A549 (cell line): ENCODE measurements around the gene GRID2. TPM values are rescaled to one million over a fixed set of nuclear protein-coding genes. Genes with fewer than 3 reads are reported as not detected.

Source experiments
- ATAC-seq, 2 experiments: fragments of 200-7000 bp in 1 of 2; fragments of >200 bp in 1 of 2; cut with Nextera tagmentation in 1 of 2; cut with Tn5 transposase in 1 of 2; 3 replicates each; pipeline versions ENCODE4 v1.8.0 to v1.9.1; 2018 to 2020; ENCODE audit warnings: mild to moderate bottlenecking in 1 of 2, moderate library complexity in 1 of 2
- CTCF ChIA-PET: fragments of 300-600 bp; sonication (Branson Sonifier 250); formaldehyde crosslinking; extraction: SDS; loops from one replicate; lab custom pipeline; 2021; ENCODE audit warnings: antibody characterized with exemption, inconsistent platforms; lab: Yijun Ruan, JAX
- POLR2A ChIA-PET: fragments of 350-600 bp; formaldehyde crosslinking; extraction: SDS; loops from one replicate; lab custom pipeline; 2021; ENCODE audit warnings: antibody characterized with exemption, inconsistent platforms; lab: Yijun Ruan, JAX
- DNase-seq, 2 experiments: peaks; one replicate each; pipeline versions ENCODE4 v3.0.0 to v3.0.0-alpha.2; 2011 to 2016; ENCODE audit warnings: low read depth in 1 of 2, low spot score in 1 of 2
- FAIRE-seq: peaks from 2 replicates; lab custom pipeline; 2011; peaks lifted over from hg19 to GRCh38; lab: Jason Lieb, UNC
- H3K27ac ChIP-seq, 2 experiments: fragments of >200 bp; sonication (Bioruptor Twin); formaldehyde crosslinking; 3 replicates each; pipeline ENCODE4 v1.5.1; 2016 to 2017
- H3K4me1 ChIP-seq: fragments of >200 bp; sonication (Bioruptor Twin); formaldehyde crosslinking; 3 replicates; pipeline ENCODE4 v1.6.1; 2016
- H3K4me2 ChIP-seq: fragments of >200 bp; sonication (Bioruptor Twin); formaldehyde crosslinking; 3 replicates; pipeline ENCODE4 v1.6.1; 2016
- H3K4me3 ChIP-seq: fragments of >200 bp; sonication (Bioruptor Twin); formaldehyde crosslinking; 3 replicates; pipeline ENCODE4 v1.5.1; 2016
- H3K9me3 ChIP-seq: fragments of >200 bp; sonication (Bioruptor Twin); formaldehyde crosslinking; 3 replicates; pipeline ENCODE4 v1.6.1; 2016
- BCL3 ChIP-seq: fragments of >200 bp; sonication (Bioruptor Twin); formaldehyde crosslinking; IDR thresholded peaks from 3 replicates; pipeline ENCODE4 v1.6.1; 2016
- CBX2 ChIP-seq: fragments of 200-600 bp; sonication (generic); IDR thresholded peaks from 2 replicates; pipeline ENCODE4 v1.6.1; 2016; ENCODE audit warnings: low read depth, mild to moderate bottlenecking, borderline replicate concordance
- CHD2 ChIP-seq: fragments of 150-350 bp; IDR thresholded peaks from 2 replicates; pipeline ENCODE4 v1.6.1; 2014; ENCODE audit warnings: low read length; ENCODE audit not compliant: partially characterized antibody
- CHD4 ChIP-seq: fragments of 200-600 bp; sonication (generic); IDR thresholded peaks from 2 replicates; pipeline ENCODE4 v1.6.1; 2016; ENCODE audit warnings: antibody characterized with exemption, mild to moderate bottlenecking, borderline replicate concordance
- EHF ChIP-seq: fragments of 250-450 bp; sonication (Bioruptor Pico); IDR thresholded peaks from 2 replicates; pipeline ENCODE4 v1.5.0; 2020; ENCODE audit warnings: mild to moderate bottlenecking
- EHMT2 ChIP-seq: fragments of 200-600 bp; sonication (generic); IDR thresholded peaks from 2 replicates; pipeline ENCODE4 v1.6.1; 2016; ENCODE audit warnings: antibody characterized with exemption, low read depth, mild to moderate bottlenecking, moderate library complexity
- FOSB ChIP-seq: fragments of 250-450 bp; sonication (Bioruptor Pico); IDR thresholded peaks from 2 replicates; pipeline ENCODE4 v1.5.0; 2020; ENCODE audit warnings: mild to moderate bottlenecking, moderate library complexity
- FOSL2 ChIP-seq, 2 experiments: fragments of 450-650 bp in 1 of 2; fragments of >200 bp in 1 of 2; sonication (Bioruptor Twin) in 1 of 2; formaldehyde crosslinking; IDR thresholded peaks; 2 replicates each; pipeline versions ENCODE4 v1.5.0 to v1.6.1; 2016 to 2020; ENCODE audit warnings: mild to moderate bottlenecking in 1 of 2, moderate library complexity in 1 of 2
- FOXS1 ChIP-seq: fragments of 250-450 bp; sonication (Bioruptor Pico); IDR thresholded peaks from 2 replicates; pipeline ENCODE4 v1.5.0; 2020; ENCODE audit warnings: mild to moderate bottlenecking, moderate library complexity
- GATA3 ChIP-seq: IDR thresholded peaks from 2 replicates; pipeline ENCODE4 v1.6.1; 2012; ENCODE audit warnings: borderline replicate concordance
- HEYL ChIP-seq: fragments of 250-450 bp; sonication (Bioruptor Pico); IDR thresholded peaks from 2 replicates; pipeline ENCODE4 v1.8.0; 2021; ENCODE audit warnings: mild to moderate bottlenecking, moderate library complexity
- HOXA7 ChIP-seq: fragments of 250-450 bp; sonication (Bioruptor Pico); IDR thresholded peaks from 2 replicates; pipeline ENCODE4 v1.5.0; 2020; ENCODE audit warnings: mild to moderate bottlenecking, moderate library complexity
- HOXB5 ChIP-seq: fragments of 250-450 bp; sonication (Bioruptor Pico); IDR thresholded peaks from 2 replicates; pipeline ENCODE4 v1.5.0; 2020; ENCODE audit warnings: mild to moderate bottlenecking, moderate library complexity
- KDM1A ChIP-seq: fragments of 200-600 bp; sonication (generic); IDR thresholded peaks from 2 replicates; pipeline ENCODE4 v1.6.1; 2016; ENCODE audit warnings: low read depth, mild to moderate bottlenecking
- KDM5A ChIP-seq: fragments of 200-600 bp; sonication (generic); IDR thresholded peaks from 2 replicates; pipeline ENCODE4 v1.6.1; 2016; ENCODE audit warnings: antibody characterized with exemption, mild to moderate bottlenecking
- MAFK ChIP-seq: fragments of 450-650 bp; IDR thresholded peaks from 2 replicates; pipeline ENCODE4 v1.6.1; 2014; ENCODE audit not compliant: partially characterized antibody
- NFE2L2 ChIP-seq: fragments of 150-350 bp; conservative IDR thresholded peaks from 2 replicates; pipeline ENCODE4 v1.6.1; 2014; ENCODE audit warnings: low read length
- PBX3 ChIP-seq: IDR thresholded peaks from 2 replicates; pipeline ENCODE4 v1.6.1; 2012
- PHF8 ChIP-seq: fragments of 200-600 bp; sonication (generic); IDR thresholded peaks from 2 replicates; pipeline ENCODE4 v1.6.1; 2016; ENCODE audit warnings: low read depth, mild to moderate bottlenecking, antibody characterized with exemption, moderate library complexity, borderline replicate concordance
- POLR2A ChIP-seq: IDR thresholded peaks from 2 replicates; pipeline ENCODE4 v1.6.1; 2012; ENCODE audit warnings: mild to moderate bottlenecking, low read length
- RAD21 ChIP-seq, 2 experiments: fragments of >200 bp in 1 of 2; sonication (Bioruptor Twin) in 1 of 2; formaldehyde crosslinking in 1 of 2; IDR thresholded peaks in 1 of 2; conservative IDR thresholded peaks in 1 of 2; 2 replicates in 1 of 2; 3 replicates in 1 of 2; pipeline ENCODE4 v1.6.1; 2012 to 2018; ENCODE audit warnings: inconsistent platforms in 1 of 2
- RARB ChIP-seq: fragments of 250-450 bp; sonication (Bioruptor Pico); IDR thresholded peaks from 2 replicates; pipeline ENCODE4 v1.8.0; 2021; ENCODE audit warnings: mild to moderate bottlenecking, moderate library complexity
- RCOR1 ChIP-seq: fragments of 150-350 bp; IDR thresholded peaks from 2 replicates; pipeline ENCODE4 v1.6.1; 2014; ENCODE audit warnings: antibody characterized with exemption, low read length, low read depth
- RFX5 ChIP-seq: fragments of 450-650 bp; IDR thresholded peaks from 2 replicates; pipeline ENCODE4 v1.7.1; 2014; ENCODE audit warnings: antibody characterized with exemption, mild to moderate bottlenecking, moderate library complexity
- RNF2 ChIP-seq: fragments of 200-600 bp; sonication (generic); IDR thresholded peaks from 2 replicates; pipeline ENCODE4 v1.6.1; 2016; ENCODE audit warnings: low read depth, mild to moderate bottlenecking, antibody characterized with exemption, moderate library complexity, borderline replicate concordance
- SMC3 ChIP-seq: fragments of >200 bp; sonication (Bioruptor Twin); formaldehyde crosslinking; IDR thresholded peaks from 3 replicates; pipeline ENCODE4 v1.6.1; 2018; ENCODE audit warnings: inconsistent platforms
- SREBF2 ChIP-seq: fragments of 450-650 bp; IDR thresholded peaks from 2 replicates; pipeline ENCODE4 v1.6.1; 2014; ENCODE audit warnings: mild to moderate bottlenecking, moderate library complexity
- TP53 ChIP-seq: fragments of 250-450 bp; sonication (Bioruptor Pico); IDR thresholded peaks from 2 replicates; pipeline ENCODE4 v1.5.0; 2021; ENCODE audit warnings: mild to moderate bottlenecking, moderate library complexity
- ZC3H11A ChIP-seq: fragments of 450-650 bp; IDR thresholded peaks from 2 replicates; pipeline ENCODE4 v1.6.1; 2014; ENCODE audit warnings: antibody characterized with exemption, mild to moderate bottlenecking
- WGBS: methylation state at CpG from one replicate; pipeline ENCODE4 v1.1.6; 2017; ENCODE audit errors: missing lambda C conversion rate; 5-methylcytosine and 5-hydroxymethylcytosine counted together
- polyA plus RNA-seq, 4 experiments: library from polyadenylated mRNA; depleted of rRNA in 3 of 4; stranded (reverse); fragments of >200 nt; fragmentation: RNase III in 1 of 4; extraction: RNeasy Plus Mini Kit Qiagen cat#74134 plus additional on column Dnase treatment in 1 of 4; gene quantifications; 2 replicates in 3 of 4; 3 replicates in 1 of 4; pipeline ENCODE4 v1.2.3, GENCODE V29; 2011 to 2017
- TF ChIP-seq, protein P1 (sequence below): fragments of 250-450 bp; sonication (Bioruptor Pico); IDR thresholded peaks from 2 replicates; pipeline ENCODE4 v1.5.0; 2020; ENCODE audit warnings: low read depth, mild to moderate bottlenecking, moderate library complexity

The GRID2 gene
- polyA plus RNA-seq, 2 of the 4 experiments (the other 2 are of a cell fraction) = not detected

GRCh38 chr4:92368653-92369052 is 64.9 kb downstream of the GRID2 start:
- no peaks in the 10 kb centered on the region for H3K9me3 ChIP-seq
- no peak for ATAC-seq
- no peak overlapping the region for H3K27ac ChIP-seq
- POLR2A ChIA-PET = no interaction called here
- 8% methylated on average over 4 of the region's 4 CpGs for WGBS
- H3K4me3 ChIP-seq = no peak overlapping the region
- no peaks in the 10 kb centered on the region for H3K4me1 ChIP-seq
- H3K4me2 ChIP-seq = no peak overlapping the region
- no peak for TF ChIP-seq ZC3H11A
- TF ChIP-seq CHD4 = no peak
- no peak for TF ChIP-seq SMC3
- no peak for TF ChIP-seq KDM5A
- TF ChIP-seq MAFK = no peak
- TF ChIP-seq PHF8 = no peak
- TF ChIP-seq HOXB5 = no peak
- no peak for TF ChIP-seq FOXS1 (CRISPR knock-in tag)
- no peak for TF ChIP-seq NFE2L2
- no peak for TF ChIP-seq BCL3
- no peak for TF ChIP-seq EHMT2
- no peak for TF ChIP-seq RCOR1
- no peak for TF ChIP-seq HOXA7 (CRISPR knock-in tag)
- TF ChIP-seq PBX3 = no peak
- no peak for TF ChIP-seq RARB (CRISPR knock-in tag)
- TF ChIP-seq RFX5 = no peak
- CTCF ChIA-PET = no interaction called here
- no peak for FAIRE-seq
- no peak for DNase-seq

DNA sequence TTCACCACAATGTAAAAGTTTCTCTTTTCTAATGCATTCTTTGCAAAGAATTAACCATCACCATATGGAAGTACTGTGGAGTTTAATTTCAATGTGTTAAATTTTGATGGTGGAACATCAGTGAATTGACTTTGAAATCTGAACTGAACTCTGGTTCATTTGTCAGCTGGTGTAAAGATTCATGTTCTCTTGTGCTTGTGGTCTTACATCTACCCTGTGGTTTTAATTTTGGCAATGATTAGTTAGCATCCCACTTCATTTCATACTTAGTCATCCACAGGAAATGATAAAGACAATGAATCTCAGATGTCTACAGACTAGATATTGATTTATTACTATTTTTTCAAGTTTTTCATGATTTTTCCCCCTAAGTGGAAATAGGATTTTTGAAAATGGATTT is 77.8 kb downstream of the GRID2 start:
- POLR2A ChIA-PET = no interaction called here
- no peak overlapping the region for H3K4me3 ChIP-seq
- no peak overlapping the region for H3K27ac ChIP-seq
- no peak for TF ChIP-seq GATA3
- TF ChIP-seq, all 56 proteins: peak for 0
- DNase-seq (no peak), FAIRE-seq (no peak), ATAC-seq (no peak)
- no peaks in the 10 kb centered on the region for H3K4me1 ChIP-seq
- CTCF ChIA-PET = no interaction called here
- no peaks in the 10 kb centered on the region for H3K9me3 ChIP-seq
- no peak overlapping the region for H3K4me2 ChIP-seq

- FAIRE-seq (no peak), ATAC-seq (no peak), DNase-seq (no peak)
- ChIA-PET CTCF (no interaction called here), POLR2A (no interaction called here)
- WGBS = 6% methylated on average over 1 of the region's 1 CpG
- Histone ChIP-seq H3K4me3 (no peak overlapping the region), H3K4me1 (no peaks in the 10 kb centered on the region), H3K27ac (no peak overlapping the region), H3K4me2 (no peak overlapping the region), H3K9me3 (no peaks in the 10 kb centered on the region)
- no peak for TF ChIP-seq PBX3
- TF ChIP-seq RAD21 (conservative IDR thresholded peaks at IDR 0.05 in 1 of 2, IDR thresholded peaks at IDR 0.05 in 1 of 2) = no peak
- no peak for TF ChIP-seq RNF2
- no peak for TF ChIP-seq KDM1A
- TF ChIP-seq SREBF2 = no peak
- TF ChIP-seq HOXB5 = no peak
- no peak for TF ChIP-seq HOXA7 (CRISPR knock-in tag)
- no peak for TF ChIP-seq TP53 (CRISPR knock-in tag)
- TF ChIP-seq FOSL2 (IDR thresholded peaks at IDR 0.05) = no peak
- TF ChIP-seq FOSL2 (CRISPR knock-in tag; IDR thresholded peaks at IDR 0.05) = no peak
- TF ChIP-seq, protein P1, sequence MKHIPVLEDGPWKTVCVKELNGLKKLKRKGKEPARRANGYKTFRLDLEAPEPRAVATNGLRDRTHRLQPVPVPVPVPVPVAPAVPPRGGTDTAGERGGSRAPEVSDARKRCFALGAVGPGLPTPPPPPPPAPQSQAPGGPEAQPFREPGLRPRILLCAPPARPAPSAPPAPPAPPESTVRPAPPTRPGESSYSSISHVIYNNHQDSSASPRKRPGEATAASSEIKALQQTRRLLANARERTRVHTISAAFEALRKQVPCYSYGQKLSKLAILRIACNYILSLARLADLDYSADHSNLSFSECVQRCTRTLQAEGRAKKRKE (CRISPR knock-in tag) = no peak
- no peak for TF ChIP-seq EHF (CRISPR knock-in tag)
- no peak for TF ChIP-seq POLR2A
- TF ChIP-seq ZC3H11A = no peak
- TF ChIP-seq CBX2 = no peak
- TF ChIP-seq FOSB (CRISPR knock-in tag) = no peak
- TF ChIP-seq HEYL (CRISPR knock-in tag) = no peak
- TF ChIP-seq CHD2 = no peak
Observed at GRCh38 chr4:92382128-92382527, 78.4 kb downstream of the GRID2 start.
